OCI-LY3 (cell line): ENCODE data around the gene TNS3.

Experiments used
- H2AFZ ChIP-seq: fragments of 200-600, 300-600 bp; shearing (Covaris generic); 2 replicates; pipeline ENCODE4 v1.6.0; 2014; ENCODE audit warnings: antibody characterized with exemption, low read depth, low read length
- H3K27ac ChIP-seq: fragments of 200-600, 300-600 bp; sonication (generic); 2 replicates; pipeline ENCODE4 v1.5.1; 2014; ENCODE audit warnings: mild to moderate bottlenecking, low read length, moderate library complexity, mixed read lengths
- H3K27me3 ChIP-seq: fragments of 200-600, 300-600 bp; sonication (generic); 2 replicates; pipeline ENCODE4 v1.6.1; 2014; ENCODE audit warnings: low read depth, low read length, mixed read lengths
- H3K36me3 ChIP-seq: fragments of 200-600, 300-600 bp; sonication (generic); replicated peaks from 2 replicates; pipeline ENCODE3; 2014; ENCODE audit warnings: low read depth, low read length, mixed read lengths
- H3K4me1 ChIP-seq: fragments of 300-600, 200-600 bp; sonication (generic); 2 replicates; pipeline ENCODE4 v1.6.1; 2014; ENCODE audit warnings: low read length, mixed read lengths
- H3K4me2 ChIP-seq: fragments of 200-600, 300-600 bp; sonication (generic); 2 replicates; pipeline ENCODE4 v1.6.1; 2014; ENCODE audit warnings: low read length, mixed read lengths
- H3K4me3 ChIP-seq: fragments of 300-600, 200-600 bp; sonication (generic); 2 replicates; pipeline ENCODE4 v1.5.1; 2014; ENCODE audit warnings: antibody characterized with exemption, mild to moderate bottlenecking, low read length, moderate library complexity
- H3K79me2 ChIP-seq: fragments of 300-600, 200-600 bp; shearing (Covaris generic); 2 replicates; pipeline ENCODE4 v1.6.1; 2014; ENCODE audit warnings: mild to moderate bottlenecking, low read length, mixed read lengths
- H3K9ac ChIP-seq: fragments of 300-600, 200-600 bp; shearing (Covaris generic); 2 replicates; pipeline ENCODE4 v1.6.0; 2014; ENCODE audit warnings: mild to moderate bottlenecking, low read length, moderate library complexity
- H3K9me3 ChIP-seq: fragments of 200-600, 300-600 bp; shearing (Covaris generic); 2 replicates; pipeline ENCODE4 v1.6.1; 2014; ENCODE audit warnings: low read length, mixed read lengths; ENCODE audit not compliant: insufficient read depth
- H4K20me1 ChIP-seq: fragments of 200-600, 300-600 bp; sonication (generic); 2 replicates; pipeline ENCODE4 v1.6.1; 2016; ENCODE audit warnings: low read length, mixed read lengths; ENCODE audit not compliant: insufficient read depth
- CTCF ChIP-seq: fragments of 200-600, 300-600 bp; sonication (generic); IDR thresholded peaks from 2 replicates; pipeline ENCODE4 v1.5.1; 2014; ENCODE audit warnings: antibody characterized with exemption, low read length, low read depth
- EZH2phosphoT487 ChIP-seq: fragments of 200-600 bp; shearing (Covaris generic); IDR thresholded peaks from 2 replicates; pipeline ENCODE4 v1.6.1; 2018; ENCODE audit warnings: antibody characterized with exemption, mixed run types, low read depth

TNS3 gene

DNA sequence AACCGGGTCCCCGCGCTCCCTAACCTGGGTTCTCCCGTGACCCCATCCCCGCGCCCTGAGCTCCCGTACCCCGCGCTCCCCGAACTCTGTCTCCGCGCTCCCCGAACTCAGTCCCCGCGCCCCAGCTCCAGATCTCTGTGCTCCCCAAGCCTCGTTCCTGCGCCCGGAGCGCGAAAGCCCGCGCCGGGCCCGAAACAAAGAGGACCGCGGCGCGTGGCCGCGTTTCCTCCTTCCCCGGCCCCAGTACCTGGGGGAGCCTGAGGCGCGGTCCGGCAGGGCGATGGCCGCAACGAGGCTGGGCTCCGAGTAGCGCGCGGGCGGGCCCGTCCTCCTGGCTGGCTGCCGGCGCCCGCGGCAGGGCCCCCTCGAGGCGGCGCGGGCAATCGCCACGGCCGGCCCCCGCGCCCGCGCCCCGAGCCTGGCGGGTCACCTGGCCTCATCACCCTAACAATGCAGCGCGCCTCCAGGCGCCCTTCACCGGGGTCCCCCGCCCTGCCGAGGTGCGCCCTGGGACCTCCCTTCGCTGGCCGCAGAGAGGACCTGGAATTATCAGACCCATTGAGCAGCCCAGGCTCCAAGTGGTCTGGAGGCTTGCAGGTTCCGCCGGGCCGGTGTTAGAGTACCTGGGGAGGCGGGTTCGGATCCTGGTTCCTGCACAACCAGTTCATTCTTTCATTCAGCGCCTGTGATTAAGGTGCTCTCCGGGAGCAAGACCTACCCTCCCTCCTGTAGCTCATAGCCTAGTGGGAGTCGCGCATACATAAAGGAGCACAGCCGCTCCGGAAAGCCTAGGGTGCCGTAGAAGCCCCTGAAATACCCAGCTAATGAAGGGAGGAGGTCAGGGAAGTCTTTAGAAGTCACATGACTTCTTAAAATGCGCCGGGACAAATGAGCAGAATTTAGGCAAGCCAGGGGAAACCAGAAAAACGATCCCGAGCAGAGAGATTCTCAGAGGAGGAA is at the start of gene TNS3:
TSS of gene TNS3 (minus strand) at position 308 of the 960 bp plus-strand sequence. CDS start 142,475 bp downstream, outside the sequence.
- H3K79me2 ChIP-seq: no peaks in the 10 kb centered on the region
- H3K4me1 ChIP-seq: peaks cover 14% of the 10 kb centered on the region
- peak within 1 kb of the TSS; percentile 80 for H3K9ac ChIP-seq
- H4K20me1 ChIP-seq: no peaks in the 10 kb centered on the region
- H3K9me3 ChIP-seq: no peaks in the 10 kb centered on the region
- TF ChIP-seq CTCF (peak; percentile 6), EZH2phosphoT487 (no peak)
- H3K27ac ChIP-seq: no peak within 1 kb of the TSS
- H3K36me3 ChIP-seq: no peaks in the 10 kb centered on the region
- peak within 1 kb of the TSS; percentile 96 for H3K4me2 ChIP-seq
- H3K27me3 ChIP-seq: peaks cover 13% of the 10 kb centered on the region
- peak within 1 kb of the TSS; percentile 85 for H2AFZ ChIP-seq
- H3K4me3 ChIP-seq: peak within 1 kb of the TSS; percentile 87

DNA sequence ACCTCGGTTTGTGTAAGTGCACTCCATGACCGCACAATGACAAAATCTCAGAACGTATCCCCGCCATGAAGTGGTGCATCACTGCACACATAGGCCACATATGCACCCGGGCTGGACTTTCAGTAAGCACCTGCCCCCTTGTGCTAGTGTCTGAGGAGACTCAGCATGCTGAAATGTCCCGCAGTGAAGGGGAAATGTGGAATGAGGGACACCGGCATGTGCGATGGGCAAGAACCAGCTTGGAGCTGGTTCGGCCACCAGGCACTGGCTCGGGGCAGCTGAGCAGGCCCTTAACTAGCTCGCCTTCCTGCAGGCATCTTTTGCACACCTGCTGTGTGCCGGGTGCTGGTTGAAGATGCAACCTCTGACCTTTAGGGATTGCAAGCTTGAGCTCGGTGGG is 49.8 kb upstream of the TNS3 start:
- H3K27ac ChIP-seq: no peak overlapping the region
- no peaks in the 10 kb centered on the region for H3K36me3 ChIP-seq
- H3K27me3 ChIP-seq: no peaks in the 10 kb centered on the region
- H3K4me3 ChIP-seq: no peak overlapping the region
- no peak for TF ChIP-seq EZH2phosphoT487
- TF ChIP-seq CTCF: no peak
- H3K79me2 ChIP-seq: no peaks in the 10 kb centered on the region
- H3K4me1 ChIP-seq: peaks cover 21% of the 10 kb centered on the region
- H3K9ac ChIP-seq: no peak overlapping the region
- no peak overlapping the region for H2AFZ ChIP-seq
- H3K4me2 ChIP-seq: no peak overlapping the region
- H4K20me1 ChIP-seq: no peaks in the 10 kb centered on the region
- no peaks in the 10 kb centered on the region for H3K9me3 ChIP-seq

DNA sequence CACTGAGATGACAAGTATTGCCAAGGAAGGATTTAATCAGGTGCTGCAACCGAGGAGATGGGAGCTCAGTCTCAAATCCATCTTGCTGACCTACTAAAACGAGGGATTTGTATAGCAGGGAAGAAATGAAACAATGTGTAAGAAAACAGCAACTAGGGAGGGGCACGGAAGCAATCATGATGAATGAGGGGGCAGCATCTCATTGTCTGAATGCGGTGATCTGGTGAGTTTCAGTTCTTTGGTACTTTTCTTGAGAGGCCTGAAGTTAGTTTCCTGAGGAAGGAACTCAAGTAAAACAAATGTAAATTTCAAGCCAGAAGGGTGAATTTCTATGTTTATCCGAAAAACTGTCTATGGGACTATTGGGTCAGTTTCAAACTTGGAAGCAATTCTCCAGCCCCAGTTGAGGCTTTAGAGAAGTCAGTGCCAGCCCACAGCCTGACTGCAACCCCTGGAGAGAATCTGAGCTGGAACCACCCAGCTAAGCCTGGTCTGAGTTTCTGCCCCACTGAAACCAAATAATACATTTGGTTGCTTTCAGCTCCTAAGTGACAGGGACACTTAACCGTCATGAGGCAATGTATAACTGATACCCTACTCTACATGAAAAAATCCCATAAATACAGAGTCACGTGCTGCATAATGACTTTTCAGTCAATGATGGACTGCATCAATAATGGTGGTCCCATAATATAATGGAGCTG is 45.8 kb upstream of the TNS3 start:
- Histone ChIP-seq H3K4me1 (peaks cover 12% of the 10 kb centered on the region), H4K20me1 (no peaks in the 10 kb centered on the region), H3K36me3 (no peaks in the 10 kb centered on the region), H3K79me2 (no peaks in the 10 kb centered on the region), H3K4me2 (peak overlapping the region; percentile 54), H3K9ac (no peak overlapping the region), H3K27me3 (no peaks in the 10 kb centered on the region), H2AFZ (no peak overlapping the region), H3K27ac (no peak overlapping the region), H3K4me3 (no peak overlapping the region), H3K9me3 (no peaks in the 10 kb centered on the region)
- TF ChIP-seq EZH2phosphoT487 (no peak), CTCF (no peak)
